Neural cell (in vitro differentiated cells): ENCODE results near the gene DGLUCY. TPM values are rescaled to one million over a fixed set of nuclear protein-coding genes. Genes with fewer than 3 reads are reported as not detected.

ENCODE experiments used
- H2AFZ ChIP-seq: fragments of 200-600, 300-800 bp; sonication (generic), shearing (Covaris generic); 2 replicates; pipeline ENCODE4 v1.6.0; 2014; ENCODE audit warnings: low read depth, mild to moderate bottlenecking, antibody characterized with exemption, low read length, moderate library complexity
- H3F3A ChIP-seq: fragments of 200-600 bp; shearing (Covaris generic); 2 replicates; pipeline ENCODE4 v1.6.1; 2016; ENCODE audit warnings: mild to moderate bottlenecking, moderate library complexity, mixed read lengths, antibody characterized with exemption, low read length; ENCODE audit not compliant: insufficient read depth, poor library complexity, severe bottlenecking
- H3K27ac ChIP-seq: fragments of 200-600, 300-800 bp; sonication (generic), shearing (Covaris generic); 2 replicates; pipeline ENCODE4 v1.5.1; 2014; ENCODE audit warnings: mild to moderate bottlenecking, low read length, moderate library complexity
- H3K27me3 ChIP-seq: fragments of 300-800, 200-600 bp; sonication (generic), shearing (Covaris generic); 2 replicates; pipeline ENCODE4 v1.6.0; 2014; ENCODE audit warnings: mild to moderate bottlenecking, low read depth, low read length, moderate library complexity; ENCODE audit not compliant: insufficient read depth
- H3K36me3 ChIP-seq: fragments of 300-800, 200-600 bp; sonication (generic), shearing (Covaris generic); 2 replicates; pipeline ENCODE4 v1.5.1; 2014; ENCODE audit warnings: mild to moderate bottlenecking, antibody characterized with exemption, low read length, moderate library complexity; ENCODE audit not compliant: insufficient read depth
- H3K4me2 ChIP-seq: fragments of 300-800, 200-600 bp; sonication (generic), shearing (Covaris generic); 2 replicates; pipeline ENCODE4 v1.6.0; 2014; ENCODE audit warnings: mild to moderate bottlenecking, low read length
- H3K4me3 ChIP-seq: fragments of 300-800, 200-600 bp; sonication (generic), shearing (Covaris generic); 2 replicates; pipeline ENCODE4 v1.5.1; 2014; ENCODE audit warnings: mild to moderate bottlenecking, low read length, moderate library complexity
- H3K79me2 ChIP-seq: fragments of 200-600 bp; shearing (Covaris generic); replicated peaks from 2 replicates; pipeline ENCODE4 v1.6.0; 2014; ENCODE audit warnings: mild to moderate bottlenecking, low read length, moderate library complexity; ENCODE audit not compliant: insufficient read depth
- H3K9ac ChIP-seq: fragments of 300-800, 200-600 bp; sonication (generic), shearing (Covaris generic); 2 replicates; pipeline ENCODE4 v1.6.1; 2016; ENCODE audit warnings: mild to moderate bottlenecking, low read length, mixed read lengths
- H3K9me2 ChIP-seq: fragments of 200-600 bp; shearing (Covaris generic); 2 replicates; pipeline ENCODE4 v1.6.1; 2016; ENCODE audit warnings: mild to moderate bottlenecking, low read length, mixed read lengths; ENCODE audit not compliant: insufficient read depth
- H3K9me3 ChIP-seq: fragments of 200-600, 300-800 bp; sonication (generic), shearing (Covaris generic); 2 replicates; pipeline ENCODE4 v1.6.1; 2016; ENCODE audit warnings: mild to moderate bottlenecking, mixed run types, low read length, moderate library complexity, mixed read lengths
- H4K20me1 ChIP-seq: fragments of 200-600 bp; shearing (Covaris generic); 2 replicates; pipeline ENCODE4 v1.6.1; 2016; ENCODE audit warnings: mild to moderate bottlenecking, mixed run types; ENCODE audit not compliant: insufficient read depth
- EP300 ChIP-seq: fragments of 450-650 bp; conservative IDR thresholded peaks from 2 replicates; pipeline ENCODE4 v1.6.1; 2014; ENCODE audit warnings: antibody characterized with exemption, mild to moderate bottlenecking, moderate library complexity; ENCODE audit not compliant: poor library complexity, severe bottlenecking
- EZH2 ChIP-seq: fragments of 200-600, 300-800 bp; shearing (Covaris generic), sonication (generic); IDR thresholded peaks from 2 replicates; pipeline ENCODE4 v1.6.1; 2014; ENCODE audit warnings: antibody characterized with exemption, low read length, borderline replicate concordance, mild to moderate bottlenecking; ENCODE audit not compliant: insufficient read depth, poor library complexity, severe bottlenecking
- MXI1 ChIP-seq: fragments of 450-650 bp; conservative IDR thresholded peaks from 2 replicates; pipeline ENCODE4 v1.6.1; 2014; ENCODE audit warnings: antibody characterized with exemption, mild to moderate bottlenecking; ENCODE audit not compliant: poor library complexity, severe bottlenecking
- POLR2AphosphoS5 ChIP-seq: IDR thresholded peaks from 2 replicates; pipeline ENCODE4 v1.6.1; 2012
- RAD21 ChIP-seq: fragments of 450-650 bp; conservative IDR thresholded peaks from 2 replicates; pipeline ENCODE4 v1.6.1; 2014; ENCODE audit warnings: antibody characterized with exemption, mild to moderate bottlenecking, moderate library complexity
- SMC3 ChIP-seq: fragments of 450-650 bp; conservative IDR thresholded peaks from 2 replicates; pipeline ENCODE4 v1.6.1; 2014; ENCODE audit warnings: antibody characterized with exemption, mild to moderate bottlenecking, moderate library complexity; ENCODE audit not compliant: poor library complexity
- TAF1 ChIP-seq: IDR thresholded peaks from 2 replicates; pipeline ENCODE4 v1.6.1; 2012; ENCODE audit warnings: low read depth
- polyA plus RNA-seq: library from polyadenylated mRNA; depleted of rRNA; stranded (reverse); fragments of >200 nt; gene quantifications from 2 replicates; pipeline ENCODE4 v1.2.3, GENCODE V29; 2014
- TF ChIP-seq, protein P1 (sequence below): IDR thresholded peaks from 2 replicates; pipeline ENCODE4 v1.6.1; 2012; ENCODE audit warnings: borderline replicate concordance
- TF ChIP-seq, protein P2 (sequence below): fragments of 450-650 bp; IDR thresholded peaks from 2 replicates; pipeline ENCODE4 v1.5.1; 2014; ENCODE audit warnings: antibody characterized with exemption, mild to moderate bottlenecking, moderate library complexity; ENCODE audit not compliant: poor library complexity, severe bottlenecking

DGLUCY gene
- polyA plus RNA-seq, 1 donor from 2014 or later: 30.5 TPM

DNA sequence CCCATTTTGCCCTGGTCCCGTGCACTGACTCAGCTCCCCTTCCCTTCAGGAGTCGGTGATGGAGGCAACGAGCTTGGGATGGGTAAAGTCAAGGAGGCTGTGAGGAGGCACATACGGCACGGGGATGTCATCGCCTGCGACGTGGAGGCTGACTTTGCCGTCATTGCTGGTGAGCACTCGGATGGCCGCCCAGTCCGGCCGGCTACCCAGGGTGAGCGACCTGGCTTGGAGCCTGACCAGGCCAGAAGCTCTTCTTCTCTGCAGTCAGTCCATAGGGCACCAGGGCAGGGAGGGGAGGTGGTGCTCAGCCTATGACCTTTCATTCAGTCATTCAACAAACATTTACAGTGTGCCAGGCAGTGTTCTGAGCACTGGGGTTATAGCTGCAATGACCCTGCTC, 90.8 kb downstream of the DGLUCY start:
- H3K27me3 ChIP-seq: no peaks in the 10 kb centered on the region
- no peak overlapping the region for H3K9ac ChIP-seq
- H3K4me3 ChIP-seq: no peak overlapping the region
- H3K79me2 ChIP-seq: no peaks in the 10 kb centered on the region
- peaks cover 10% of the 10 kb centered on the region for H3K36me3 ChIP-seq
- TF ChIP-seq MXI1 (no peak), TAF1 (no peak), EZH2 (no peak), SMC3 (no peak), RAD21 (no peak), EP300 (no peak), POLR2AphosphoS5 (no peak)
- TF ChIP-seq, protein P1, sequence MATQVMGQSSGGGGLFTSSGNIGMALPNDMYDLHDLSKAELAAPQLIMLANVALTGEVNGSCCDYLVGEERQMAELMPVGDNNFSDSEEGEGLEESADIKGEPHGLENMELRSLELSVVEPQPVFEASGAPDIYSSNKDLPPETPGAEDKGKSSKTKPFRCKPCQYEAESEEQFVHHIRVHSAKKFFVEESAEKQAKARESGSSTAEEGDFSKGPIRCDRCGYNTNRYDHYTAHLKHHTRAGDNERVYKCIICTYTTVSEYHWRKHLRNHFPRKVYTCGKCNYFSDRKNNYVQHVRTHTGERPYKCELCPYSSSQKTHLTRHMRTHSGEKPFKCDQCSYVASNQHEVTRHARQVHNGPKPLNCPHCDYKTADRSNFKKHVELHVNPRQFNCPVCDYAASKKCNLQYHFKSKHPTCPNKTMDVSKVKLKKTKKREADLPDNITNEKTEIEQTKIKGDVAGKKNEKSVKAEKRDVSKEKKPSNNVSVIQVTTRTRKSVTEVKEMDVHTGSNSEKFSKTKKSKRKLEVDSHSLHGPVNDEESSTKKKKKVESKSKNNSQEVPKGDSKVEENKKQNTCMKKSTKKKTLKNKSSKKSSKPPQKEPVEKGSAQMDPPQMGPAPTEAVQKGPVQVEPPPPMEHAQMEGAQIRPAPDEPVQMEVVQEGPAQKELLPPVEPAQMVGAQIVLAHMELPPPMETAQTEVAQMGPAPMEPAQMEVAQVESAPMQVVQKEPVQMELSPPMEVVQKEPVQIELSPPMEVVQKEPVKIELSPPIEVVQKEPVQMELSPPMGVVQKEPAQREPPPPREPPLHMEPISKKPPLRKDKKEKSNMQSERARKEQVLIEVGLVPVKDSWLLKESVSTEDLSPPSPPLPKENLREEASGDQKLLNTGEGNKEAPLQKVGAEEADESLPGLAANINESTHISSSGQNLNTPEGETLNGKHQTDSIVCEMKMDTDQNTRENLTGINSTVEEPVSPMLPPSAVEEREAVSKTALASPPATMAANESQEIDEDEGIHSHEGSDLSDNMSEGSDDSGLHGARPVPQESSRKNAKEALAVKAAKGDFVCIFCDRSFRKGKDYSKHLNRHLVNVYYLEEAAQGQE: no peak
- TF ChIP-seq, protein P2, sequence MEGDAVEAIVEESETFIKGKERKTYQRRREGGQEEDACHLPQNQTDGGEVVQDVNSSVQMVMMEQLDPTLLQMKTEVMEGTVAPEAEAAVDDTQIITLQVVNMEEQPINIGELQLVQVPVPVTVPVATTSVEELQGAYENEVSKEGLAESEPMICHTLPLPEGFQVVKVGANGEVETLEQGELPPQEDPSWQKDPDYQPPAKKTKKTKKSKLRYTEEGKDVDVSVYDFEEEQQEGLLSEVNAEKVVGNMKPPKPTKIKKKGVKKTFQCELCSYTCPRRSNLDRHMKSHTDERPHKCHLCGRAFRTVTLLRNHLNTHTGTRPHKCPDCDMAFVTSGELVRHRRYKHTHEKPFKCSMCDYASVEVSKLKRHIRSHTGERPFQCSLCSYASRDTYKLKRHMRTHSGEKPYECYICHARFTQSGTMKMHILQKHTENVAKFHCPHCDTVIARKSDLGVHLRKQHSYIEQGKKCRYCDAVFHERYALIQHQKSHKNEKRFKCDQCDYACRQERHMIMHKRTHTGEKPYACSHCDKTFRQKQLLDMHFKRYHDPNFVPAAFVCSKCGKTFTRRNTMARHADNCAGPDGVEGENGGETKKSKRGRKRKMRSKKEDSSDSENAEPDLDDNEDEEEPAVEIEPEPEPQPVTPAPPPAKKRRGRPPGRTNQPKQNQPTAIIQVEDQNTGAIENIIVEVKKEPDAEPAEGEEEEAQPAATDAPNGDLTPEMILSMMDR: no peak
- H4K20me1 ChIP-seq: no peaks in the 10 kb centered on the region
- no peaks in the 10 kb centered on the region for H3F3A ChIP-seq
- H3K4me2 ChIP-seq: no peak overlapping the region
- H3K9me3 ChIP-seq: no peaks in the 10 kb centered on the region
- no peak overlapping the region for H2AFZ ChIP-seq
- no peaks in the 10 kb centered on the region for H3K9me2 ChIP-seq
- H3K27ac ChIP-seq: no peak overlapping the region

DNA sequence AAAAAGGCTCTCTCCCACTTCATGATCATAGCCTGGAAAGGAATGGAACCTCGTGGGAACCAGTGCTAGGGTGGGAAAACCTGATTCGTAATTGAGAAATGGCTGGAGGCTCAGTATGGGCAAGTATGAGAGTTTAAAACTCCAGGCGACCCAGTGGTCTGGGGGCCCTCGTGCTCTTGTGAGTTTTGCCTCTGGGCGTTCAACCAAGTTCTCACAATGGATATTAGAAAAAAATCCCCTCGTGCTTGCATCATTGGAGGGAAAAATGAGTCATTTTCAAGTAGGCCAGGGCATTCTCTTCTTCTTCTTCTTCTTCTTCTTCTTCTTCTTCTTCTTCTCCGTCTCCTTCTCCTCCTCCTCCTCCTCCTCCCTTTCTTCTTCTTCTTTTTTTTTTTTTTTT, 91.6 kb downstream of the DGLUCY start:
- no peak overlapping the region for H3K9ac ChIP-seq
- no peak overlapping the region for H2AFZ ChIP-seq
- H3K36me3 ChIP-seq: peaks cover 10% of the 10 kb centered on the region
- H3K79me2 ChIP-seq: no peaks in the 10 kb centered on the region
- H3K9me2 ChIP-seq: no peaks in the 10 kb centered on the region
- no peak overlapping the region for H3K4me3 ChIP-seq
- H3K9me3 ChIP-seq: no peaks in the 10 kb centered on the region
- no peak overlapping the region for H3K27ac ChIP-seq
- no peaks in the 10 kb centered on the region for H3F3A ChIP-seq
- TF ChIP-seq, protein P1: no peak
- no peak for TF ChIP-seq MXI1
- H4K20me1 ChIP-seq: no peaks in the 10 kb centered on the region
- no peak overlapping the region for H3K4me2 ChIP-seq
- no peaks in the 10 kb centered on the region for H3K27me3 ChIP-seq
